ENCODE results near the gene ABTB2.

DNA sequence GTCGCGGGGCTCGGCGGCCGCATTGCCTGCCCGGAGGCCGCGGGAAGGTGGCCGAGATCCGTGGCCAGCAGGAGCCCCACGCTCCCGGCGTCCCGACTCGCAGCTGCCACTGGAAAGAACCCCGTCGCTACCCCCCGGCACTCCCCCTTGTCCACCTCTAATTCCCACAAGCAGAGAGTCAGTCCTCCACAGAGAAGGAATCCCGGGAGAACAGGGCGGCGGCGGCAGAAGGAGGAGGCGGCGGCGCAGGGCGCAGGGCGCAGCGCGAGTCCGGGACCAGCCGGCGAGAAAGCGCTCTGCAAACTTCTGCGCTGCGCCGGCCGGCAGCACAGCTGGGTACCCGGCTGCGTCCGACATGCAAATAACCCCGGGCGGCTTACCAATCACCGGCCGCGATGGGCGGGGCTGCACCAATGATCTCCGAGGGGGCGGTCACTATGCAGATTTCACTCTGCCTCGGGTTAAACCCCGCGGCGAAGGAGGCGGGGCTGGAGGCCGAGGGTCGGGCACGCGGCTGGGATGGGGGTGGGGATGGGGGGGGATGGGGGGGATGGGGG is at the start of gene ABTB2:
- TF ChIP-seq SIN3A (IDR thresholded peaks at IDR 0.05; ENCODE audit: borderline replicate concordance, low read depth, low read length): peak; percentile 76; the same call in 1 of the 2 replicates
- no peak for TF ChIP-seq CTCF (IDR thresholded peaks at IDR 0.05)
- TF ChIP-seq, protein P1, sequence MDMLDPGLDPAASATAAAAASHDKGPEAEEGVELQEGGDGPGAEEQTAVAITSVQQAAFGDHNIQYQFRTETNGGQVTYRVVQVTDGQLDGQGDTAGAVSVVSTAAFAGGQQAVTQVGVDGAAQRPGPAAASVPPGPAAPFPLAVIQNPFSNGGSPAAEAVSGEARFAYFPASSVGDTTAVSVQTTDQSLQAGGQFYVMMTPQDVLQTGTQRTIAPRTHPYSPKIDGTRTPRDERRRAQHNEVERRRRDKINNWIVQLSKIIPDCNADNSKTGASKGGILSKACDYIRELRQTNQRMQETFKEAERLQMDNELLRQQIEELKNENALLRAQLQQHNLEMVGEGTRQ (IDR thresholded peaks at IDR 0.05; ENCODE audit: borderline replicate concordance, low read depth, low read length): no peak
- TF ChIP-seq ELF1 (IDR thresholded peaks at IDR 0.05): no peak
- TF ChIP-seq, protein P2, sequence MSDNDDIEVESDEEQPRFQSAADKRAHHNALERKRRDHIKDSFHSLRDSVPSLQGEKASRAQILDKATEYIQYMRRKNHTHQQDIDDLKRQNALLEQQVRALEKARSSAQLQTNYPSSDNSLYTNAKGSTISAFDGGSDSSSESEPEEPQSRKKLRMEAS (IDR thresholded peaks at IDR 0.05; ENCODE audit: low read depth): peak; percentile 15; the same call in 1 of the 2 replicates
- TF ChIP-seq RFX5 (IDR thresholded peaks at IDR 0.05; ENCODE audit: low read length): no peak
- TF ChIP-seq YY1 (IDR thresholded peaks at IDR 0.05; ENCODE audit: low read depth): no peak
- no peak for TF ChIP-seq CHD2 (IDR thresholded peaks at IDR 0.05; ENCODE audit: low read length, partially characterized antibody)
- 0 out of 2 replicates have a peak, but pooled peaks have one; percentile 14 for TF ChIP-seq TEAD4 (IDR thresholded peaks at IDR 0.05; ENCODE audit: borderline replicate concordance, insufficient read depth)
- TF ChIP-seq POLR2AphosphoS5 (IDR thresholded peaks at IDR 0.05; ENCODE audit: low read depth, low read length): peak; percentile 95
- peak; percentile 95 for TF ChIP-seq TAF1 (IDR thresholded peaks at IDR 0.05; ENCODE audit: borderline replicate concordance, low read depth, low read length)
- no peak for TF ChIP-seq EP300 (IDR thresholded peaks at IDR 0.05; ENCODE audit: borderline replicate concordance in 1 of 2, low read depth in 1 of 2, low read length in 1 of 2)

Measured in SK-N-SH (cell line).